ENCODE results near the gene WDR1. TPM values are rescaled to one million over a fixed set of nuclear protein-coding genes. Genes with fewer than 3 reads are reported as not detected.
A peak's percentile ranks its signal among the peaks of the same experiment; 100 is the strongest.

The WDR1 gene
- polyA plus RNA-seq, 1 of the 3 experiments (the other 2 are of a cell fraction): 310 TPM

DNA sequence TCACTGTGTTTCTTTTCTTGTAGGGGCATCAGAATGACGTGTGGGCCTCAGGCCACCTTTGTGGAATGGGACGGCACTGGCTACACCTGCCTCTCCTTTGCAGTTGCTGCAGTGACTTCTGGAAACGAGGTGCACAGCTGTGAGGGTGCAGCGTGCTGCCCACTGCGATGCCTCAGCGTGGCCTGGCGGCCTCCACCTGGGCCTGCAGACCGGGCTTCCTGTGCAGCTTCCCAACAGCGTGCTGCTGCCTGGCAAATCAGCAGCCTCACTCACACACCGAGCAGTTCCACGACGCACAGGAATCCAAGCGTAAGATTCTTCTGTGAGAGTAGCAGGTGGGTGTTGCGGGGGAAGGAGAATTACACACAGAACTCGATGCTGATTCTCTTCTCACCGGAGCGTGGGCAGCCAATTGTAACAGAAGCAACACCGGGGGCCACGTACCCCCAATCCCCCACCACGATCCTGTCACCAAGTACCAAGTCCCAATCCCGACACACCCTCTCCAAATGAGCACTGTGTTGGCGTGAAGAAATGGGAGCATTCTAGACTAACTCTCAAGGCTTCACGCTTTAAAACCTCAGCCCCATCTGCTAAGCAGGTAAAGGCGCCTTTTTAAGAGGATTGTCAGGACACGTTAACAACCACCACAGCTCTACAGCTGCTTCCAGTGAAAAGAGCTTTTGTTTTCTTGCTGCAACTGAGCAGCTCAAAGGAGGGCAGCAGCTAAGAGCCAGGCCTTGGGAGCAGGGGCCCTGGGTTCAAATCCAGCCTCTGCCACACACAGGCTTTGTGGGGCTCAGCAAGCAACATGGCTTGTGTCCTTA is 16.9 kb downstream of the WDR1 start:
- Histone ChIP-seq H3K27ac (ENCODE audit: low read depth in 2 of 2, low read length in 1 of 2) (peak overlapping the region in 1 of 2 experiments; percentile 96; a peak in 2 of 4 replicates), H3K9ac (no peak overlapping the region), H3K4me1 (ENCODE audit: control insufficient read depth in 1 of 2, insufficient read depth in 2 of 2, low read depth in 1 of 2, low read length in 1 of 2) (peaks cover 4 to 36% of the 10 kb centered on the region in 2 experiments; a peak in 3 of 4 replicates), H3K36me3 (replicated peaks in 1 of 2; ENCODE audit: control insufficient read depth in 1 of 2, insufficient read depth in 2 of 2, low read length in 1 of 2) (peaks cover 44 to 79% of the 10 kb centered on the region in 2 experiments), H2AFZ (ENCODE audit: low read depth) (no peak overlapping the region), H3K4me3 (ENCODE audit: low read depth in 2 of 2, low read length in 1 of 2) (no peak overlapping the region), H3K9me3 (no peaks in the 10 kb centered on the region), H3K79me2 (ENCODE audit: insufficient read depth) (peaks cover 86% of the 10 kb centered on the region), H3K9me2 (no peaks in the 10 kb centered on the region), H3F3A (replicated peaks; ENCODE audit: insufficient read depth) (peaks cover 38% of the 10 kb centered on the region), H3K27me3 (ENCODE audit: insufficient read depth) (no peaks in the 10 kb centered on the region), H4K20me1 (ENCODE audit: insufficient read depth) (peaks cover 100% of the 10 kb centered on the region), H3K4me2 (no peak overlapping the region)
- POLR2A ChIA-PET: no interaction called here
- TF ChIP-seq IRF3 (IDR thresholded peaks at IDR 0.05; ENCODE audit: low read depth, low read length) (no peak), EZH2phosphoT487 (IDR thresholded peaks at IDR 0.05; ENCODE audit: borderline replicate concordance, low read depth) (no peak), MEF2A (IDR thresholded peaks at IDR 0.05; ENCODE audit: borderline replicate concordance, low read depth) (no peak), RCOR1 (IDR thresholded peaks at IDR 0.05; ENCODE audit: low read length) (no peak), EP300 (IDR thresholded peaks at IDR 0.05; ENCODE audit: borderline replicate concordance in 1 of 2, low read depth in 1 of 2, low read length in 1 of 2) (no peak), RAD21 (IDR thresholded peaks at IDR 0.05; ENCODE audit: low read length) (no peak), NFIC (IDR thresholded peaks at IDR 0.05; ENCODE audit: borderline replicate concordance) (no peak), RXRA (IDR thresholded peaks at IDR 0.05; ENCODE audit: borderline replicate concordance, low read depth) (no peak), SIN3A (IDR thresholded peaks at IDR 0.05; ENCODE audit: borderline replicate concordance, low read depth, low read length) (no peak)
- TF ChIP-seq, protein P1, sequence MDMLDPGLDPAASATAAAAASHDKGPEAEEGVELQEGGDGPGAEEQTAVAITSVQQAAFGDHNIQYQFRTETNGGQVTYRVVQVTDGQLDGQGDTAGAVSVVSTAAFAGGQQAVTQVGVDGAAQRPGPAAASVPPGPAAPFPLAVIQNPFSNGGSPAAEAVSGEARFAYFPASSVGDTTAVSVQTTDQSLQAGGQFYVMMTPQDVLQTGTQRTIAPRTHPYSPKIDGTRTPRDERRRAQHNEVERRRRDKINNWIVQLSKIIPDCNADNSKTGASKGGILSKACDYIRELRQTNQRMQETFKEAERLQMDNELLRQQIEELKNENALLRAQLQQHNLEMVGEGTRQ (IDR thresholded peaks at IDR 0.05; ENCODE audit: borderline replicate concordance, low read depth, low read length): no peak
- CTCF ChIA-PET: no interaction called here
- DNase-seq: no peak
- 93% methylated on average over 25 of the region's 25 CpGs for WGBS (ENCODE audit: low lambda C conversion rate)

GRCh38 chr4:10098780-10099160 is 17.8 kb downstream of the WDR1 start:
- H3K4me3 ChIP-seq (ENCODE audit: low read depth in 2 of 2, low read length in 1 of 2): no peak overlapping the region
- no peaks in the 10 kb centered on the region for H3K9me3 ChIP-seq
- H3K36me3 ChIP-seq (replicated peaks in 1 of 2; ENCODE audit: control insufficient read depth in 1 of 2, insufficient read depth in 2 of 2, low read length in 1 of 2): peaks cover 44 to 87% of the 10 kb centered on the region in 2 experiments
- peaks cover 38% of the 10 kb centered on the region for H3F3A ChIP-seq (replicated peaks; ENCODE audit: insufficient read depth)
- peaks cover 13 to 35% of the 10 kb centered on the region in 2 experiments; a peak in 3 of 4 replicates for H3K4me1 ChIP-seq (ENCODE audit: control insufficient read depth in 1 of 2, insufficient read depth in 2 of 2, low read depth in 1 of 2, low read length in 1 of 2)
- H3K79me2 ChIP-seq (ENCODE audit: insufficient read depth): peaks cover 86% of the 10 kb centered on the region
- peak overlapping the region in 1 of 2 experiments; percentile 96; a peak in 1 of 4 replicates for H3K27ac ChIP-seq (ENCODE audit: low read depth in 2 of 2, low read length in 1 of 2)
- ChIA-PET POLR2A (no interaction called here), CTCF (no interaction called here)
- no peaks in the 10 kb centered on the region for H3K27me3 ChIP-seq (ENCODE audit: insufficient read depth)
- DNase-seq: no peak
- 47% methylated on average over 8 of the region's 12 CpGs for WGBS (ENCODE audit: low lambda C conversion rate)
- peaks cover 100% of the 10 kb centered on the region for H4K20me1 ChIP-seq (ENCODE audit: insufficient read depth)
- no peak overlapping the region for H3K9ac ChIP-seq
- no peak for TF ChIP-seq MEF2A (IDR thresholded peaks at IDR 0.05; ENCODE audit: borderline replicate concordance, low read depth)
- TF ChIP-seq TCF12 (IDR thresholded peaks at IDR 0.05): peak; percentile 28; the same call in 1 of the 2 replicates
- TF ChIP-seq SMC3 (IDR thresholded peaks at IDR 0.05; ENCODE audit: low read depth, low read length): no peak
- TF ChIP-seq FOSL2 (IDR thresholded peaks at IDR 0.05; ENCODE audit: borderline replicate concordance, low read depth): peak; percentile 56; the same call in 1 of the 2 replicates
- TF ChIP-seq REST (IDR thresholded peaks at IDR 0.05; ENCODE audit: low read depth, low read length): no peak
- peak; percentile 69; the same call in 1 of the 2 replicates for TF ChIP-seq MAX (IDR thresholded peaks at IDR 0.05; ENCODE audit: low read depth)
- TF ChIP-seq JUND (IDR thresholded peaks at IDR 0.05): peak; percentile 54; the same call in 1 of the 2 replicates
- H2AFZ ChIP-seq (ENCODE audit: low read depth): no peak overlapping the region
- H3K4me2 ChIP-seq: peak overlapping the region; percentile 80
- H3K9me2 ChIP-seq: no peaks in the 10 kb centered on the region

Data from SK-N-SH (cell line).